Right lobe of liver (tissue), 4 donors: ENCODE data around the gene STX2.

Experiments
- CTCF ChIP-seq, 4 donors: fragments of 200-600 bp in 3 of 4; fragments of 450-650 bp in 1 of 4; IDR thresholded peaks; one replicate each; pipeline versions ENCODE4 v1.5.1 to v1.8.0; 2016 to 2022; ENCODE audit warnings: antibody characterized with exemption in 4 of 4, mild to moderate bottlenecking in 2 of 4
- POLR2A ChIP-seq: fragments of 450-650 bp; IDR thresholded peaks from one replicate; pipeline ENCODE4 v1.6.1; 2017; ENCODE audit warnings: antibody characterized with exemption, mild to moderate bottlenecking
- donor health status: DM: no; HTN: no; CAD: no.
- donor health status: DM: no; HTN: no; CAD: no.
- donor health status: DM: no; HTN: yes; CAD: no.

DNA sequence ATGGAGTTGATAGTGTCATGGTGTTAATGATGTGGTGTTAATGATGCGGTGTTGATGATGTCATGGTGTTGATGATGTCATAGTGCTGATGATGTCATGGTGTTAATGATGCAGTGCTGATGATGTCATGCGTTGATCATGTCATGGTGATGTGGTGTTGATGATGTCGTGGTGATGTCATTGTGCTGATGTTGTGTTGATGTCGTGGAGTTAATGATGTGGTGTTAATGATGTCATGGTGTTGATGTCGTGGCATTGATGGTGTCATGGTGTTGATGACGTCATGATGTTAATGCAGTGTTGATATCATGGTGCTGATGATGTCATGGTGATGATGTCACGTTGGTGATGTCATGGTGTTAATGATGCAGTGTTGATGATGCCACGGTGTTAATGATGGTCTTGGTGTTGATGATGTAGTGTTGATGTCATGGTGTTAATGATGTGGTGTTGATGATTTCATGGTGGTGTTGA, 73.8 kb downstream of the STX2 start:
- TF ChIP-seq CTCF (IDR thresholded peaks at IDR 0.05): no peak
- TF ChIP-seq POLR2A: no peak
